Measurements from ENCODE around the gene CSAD.

DNA sequence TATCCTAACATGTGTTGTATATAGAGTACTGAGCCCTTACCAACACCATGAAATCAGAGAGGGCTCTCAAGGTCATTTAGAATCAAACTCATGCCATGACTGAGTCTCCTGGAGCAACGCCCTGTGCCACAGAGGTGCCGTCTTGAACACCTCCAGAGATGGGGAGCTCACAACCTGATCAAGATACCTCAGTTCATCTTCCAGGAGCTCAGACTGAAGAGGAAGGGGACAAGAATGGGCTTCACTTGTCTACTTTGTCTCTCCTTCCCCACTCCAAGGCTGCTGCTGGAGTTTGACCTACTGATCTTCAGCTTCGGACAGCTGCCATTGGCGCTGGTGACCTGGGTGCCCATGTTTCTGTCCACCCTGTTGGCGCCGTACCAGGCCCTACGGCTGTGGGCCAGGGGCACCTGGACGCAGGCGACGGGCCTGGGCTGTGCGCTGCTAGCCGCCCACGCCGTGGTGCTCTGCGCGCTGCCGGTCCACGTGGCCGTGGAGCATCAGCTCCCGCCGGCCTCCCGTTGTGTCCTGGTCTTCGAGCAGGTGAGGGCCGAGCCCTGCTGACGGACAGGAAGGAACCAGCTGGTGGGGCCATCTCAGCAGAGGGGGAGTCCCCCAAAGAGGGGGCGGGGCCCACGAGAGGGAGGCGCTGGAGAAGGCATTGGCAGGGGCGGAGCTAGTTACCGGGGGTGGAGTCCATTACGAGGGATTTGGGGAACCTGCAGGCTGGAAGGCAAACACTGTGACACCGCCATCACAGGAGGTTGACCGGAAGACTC, 65.4 kb downstream of the CSAD start:
- TF ChIP-seq CTCF (IDR thresholded peaks at IDR 0.05) = no peak
- TF ChIP-seq POLR2A (IDR thresholded peaks at IDR 0.05) = no peak
